ENCODE measurements around the gene NFKBIB. TPM values are rescaled to one million over a fixed set of nuclear protein-coding genes. Genes with fewer than 3 reads are reported as not detected.
"Not testable (repeated sequence)": the region's sequence is repeated elsewhere in the genome, so short reads cannot be mapped to it uniquely, and the experiment has no call there.

The NFKBIB gene
- total RNA-seq, 1 donor from 2014 or later, result 8.3 TPM

DNA sequence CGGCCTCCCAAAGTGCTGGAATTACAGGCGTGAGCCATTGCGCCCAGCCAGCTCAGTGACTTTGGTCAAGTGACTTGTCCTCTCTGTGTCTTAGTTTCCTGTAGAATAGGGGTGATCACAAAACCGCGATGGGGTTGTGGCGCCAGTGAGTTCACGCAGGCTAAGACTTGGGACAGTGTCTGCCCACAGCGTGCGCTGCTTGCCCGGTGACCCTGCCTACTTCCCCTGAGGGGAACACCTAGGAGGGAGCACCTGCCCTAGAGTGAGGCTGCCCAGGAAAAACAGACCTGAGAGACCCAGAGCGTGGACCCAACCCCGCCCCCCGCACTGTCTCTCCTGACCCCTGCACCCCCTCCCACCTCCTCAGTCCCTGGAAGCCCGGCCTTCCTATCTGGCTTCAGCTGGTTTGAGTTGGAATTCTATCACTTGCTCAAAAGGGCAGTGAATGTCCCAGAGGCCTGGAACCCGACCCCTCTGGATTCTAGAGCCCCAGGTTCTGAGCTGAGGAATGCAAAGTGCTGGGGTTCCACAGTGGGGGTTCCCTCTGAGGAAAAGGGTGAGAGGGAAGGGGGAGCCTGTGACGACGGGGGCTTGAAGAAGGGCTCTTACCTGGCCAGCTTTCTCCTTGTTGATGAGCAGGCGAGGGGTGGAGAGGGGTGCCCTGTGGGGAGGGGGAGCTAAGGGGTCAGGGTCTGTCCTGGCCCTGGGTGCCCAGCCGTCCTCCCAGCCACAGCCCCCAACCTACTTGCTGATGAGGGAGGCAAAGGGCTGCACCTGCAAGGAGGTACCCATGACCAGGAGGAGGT lies 19.5 kb upstream of the NFKBIB start:
- Mint-ChIP-seq H3K4me1 (peaks cover 8% of the 10 kb centered on the region), H3K9me3 (no peaks in the 10 kb centered on the region), H3K27me3 (ENCODE audit: insufficient read depth, low read depth) (peaks cover 8% of the 10 kb centered on the region), H3K27ac (no peak overlapping the region), H3K36me3 (no peaks in the 10 kb centered on the region), H3K4me3 (peak overlapping the region; percentile 21)
- Histone ChIP-seq H3F3A (ENCODE audit: low read depth) (no peaks in the 10 kb centered on the region), H2AFZ (replicated peaks) (no peak overlapping the region), H3K4me3 (no peak overlapping the region), H3K9me3 (ENCODE audit: low read depth) (no peaks in the 10 kb centered on the region), H3K27me3 (no peaks in the 10 kb centered on the region), H3K36me3 (no peaks in the 10 kb centered on the region), H3K4me2 (no peak overlapping the region), H3K27ac (no peak overlapping the region), H3K4me1 (peaks cover 8% of the 10 kb centered on the region), H3K9ac (no peak overlapping the region), H3K79me2 (ENCODE audit: low read depth) (no peaks in the 10 kb centered on the region), H4K20me1 (ENCODE audit: low read depth) (no peaks in the 10 kb centered on the region)
- TF ChIP-seq EZH2phosphoT487 (IDR thresholded peaks at IDR 0.05) (no peak), EZH2 (IDR thresholded peaks at IDR 0.05) (no peak)
- TF ChIP-seq, protein P1, sequence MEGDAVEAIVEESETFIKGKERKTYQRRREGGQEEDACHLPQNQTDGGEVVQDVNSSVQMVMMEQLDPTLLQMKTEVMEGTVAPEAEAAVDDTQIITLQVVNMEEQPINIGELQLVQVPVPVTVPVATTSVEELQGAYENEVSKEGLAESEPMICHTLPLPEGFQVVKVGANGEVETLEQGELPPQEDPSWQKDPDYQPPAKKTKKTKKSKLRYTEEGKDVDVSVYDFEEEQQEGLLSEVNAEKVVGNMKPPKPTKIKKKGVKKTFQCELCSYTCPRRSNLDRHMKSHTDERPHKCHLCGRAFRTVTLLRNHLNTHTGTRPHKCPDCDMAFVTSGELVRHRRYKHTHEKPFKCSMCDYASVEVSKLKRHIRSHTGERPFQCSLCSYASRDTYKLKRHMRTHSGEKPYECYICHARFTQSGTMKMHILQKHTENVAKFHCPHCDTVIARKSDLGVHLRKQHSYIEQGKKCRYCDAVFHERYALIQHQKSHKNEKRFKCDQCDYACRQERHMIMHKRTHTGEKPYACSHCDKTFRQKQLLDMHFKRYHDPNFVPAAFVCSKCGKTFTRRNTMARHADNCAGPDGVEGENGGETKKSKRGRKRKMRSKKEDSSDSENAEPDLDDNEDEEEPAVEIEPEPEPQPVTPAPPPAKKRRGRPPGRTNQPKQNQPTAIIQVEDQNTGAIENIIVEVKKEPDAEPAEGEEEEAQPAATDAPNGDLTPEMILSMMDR (IDR thresholded peaks at IDR 0.05), result no peak
- DNase-seq (ENCODE audit: low spot score), result peak; percentile 31

DNA sequence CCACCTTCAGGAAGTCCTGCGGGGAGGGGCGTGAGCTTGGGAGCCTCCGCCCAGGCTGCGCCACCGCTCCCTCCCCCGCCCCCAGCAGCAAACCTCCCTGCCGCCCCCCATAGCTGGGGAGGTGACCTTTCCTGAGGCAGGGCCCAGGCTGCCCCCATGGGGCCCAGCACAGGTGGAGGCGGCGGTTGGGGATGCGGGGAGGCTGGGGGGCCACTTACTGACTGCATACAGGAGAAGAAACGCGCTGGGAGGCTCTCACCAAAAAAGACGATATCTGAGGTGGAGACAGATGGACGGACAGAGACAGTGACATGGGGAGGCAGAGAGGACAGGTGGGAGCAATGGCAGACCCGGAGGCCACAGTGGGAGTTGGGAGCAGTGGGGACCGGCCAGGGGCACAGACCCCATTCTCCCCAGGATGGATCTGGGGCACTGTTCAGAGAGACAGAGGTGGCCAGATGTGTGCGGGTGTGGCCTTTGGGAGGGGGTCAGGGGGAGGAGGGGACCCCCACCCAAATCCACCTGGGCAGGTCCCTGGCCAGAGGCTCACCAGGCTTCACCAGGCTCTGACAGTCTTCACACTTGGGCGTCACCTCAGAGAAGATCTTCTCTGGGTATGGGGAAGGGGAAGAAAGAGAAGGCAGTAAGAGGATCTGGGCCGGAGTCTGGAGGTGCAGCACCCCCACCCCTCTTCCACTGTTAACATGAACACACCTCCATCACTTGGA lies 18.7 kb upstream of the NFKBIB start:
- Histone ChIP-seq H3K27ac (no peak overlapping the region), H3K4me1 (peaks cover 8% of the 10 kb centered on the region), H2AFZ (replicated peaks) (no peak overlapping the region), H3K79me2 (ENCODE audit: low read depth) (no peaks in the 10 kb centered on the region), H3K36me3 (no peaks in the 10 kb centered on the region), H3F3A (ENCODE audit: low read depth) (peaks cover 3% of the 10 kb centered on the region), H3K27me3 (no peaks in the 10 kb centered on the region), H3K9me3 (ENCODE audit: low read depth) (no peaks in the 10 kb centered on the region), H3K4me3 (no peak overlapping the region), H3K9ac (no peak overlapping the region), H4K20me1 (ENCODE audit: low read depth) (no peaks in the 10 kb centered on the region), H3K4me2 (no peak overlapping the region)
- H3K27ac Mint-ChIP-seq, result peak overlapping the region; percentile 50
- H3K9me3 Mint-ChIP-seq, result no peaks in the 10 kb centered on the region
- DNase-seq (ENCODE audit: low spot score), result no peak
- TF ChIP-seq, protein P1 (IDR thresholded peaks at IDR 0.05), result no peak
- TF ChIP-seq EZH2 (IDR thresholded peaks at IDR 0.05), result no peak
- TF ChIP-seq EZH2phosphoT487 (IDR thresholded peaks at IDR 0.05), result no peak
- peaks cover 8% of the 10 kb centered on the region for H3K4me1 Mint-ChIP-seq
- H3K4me3 Mint-ChIP-seq, result no peak overlapping the region
- H3K36me3 Mint-ChIP-seq, result no peaks in the 10 kb centered on the region
- H3K27me3 Mint-ChIP-seq (ENCODE audit: insufficient read depth, low read depth), result peaks cover 8% of the 10 kb centered on the region

DNA sequence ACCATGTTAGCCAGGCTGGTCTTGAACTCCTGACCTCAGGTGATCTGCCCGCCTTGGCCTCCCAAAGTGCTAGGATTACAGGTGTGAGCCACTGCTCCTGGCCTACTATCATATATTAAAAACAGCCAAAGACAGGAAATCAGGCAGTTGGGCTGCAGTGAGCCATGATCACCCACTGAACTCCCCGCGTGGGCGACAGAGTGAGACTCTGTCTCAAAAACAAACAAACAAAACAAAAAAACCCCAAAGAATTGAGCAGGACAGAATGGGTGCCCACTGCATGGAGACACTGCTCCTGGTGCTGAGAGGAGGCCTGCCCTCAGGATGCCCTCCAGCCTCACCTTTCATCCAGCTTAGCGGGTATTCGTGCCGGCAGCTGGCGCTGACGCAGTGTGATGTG lies 16.5 kb upstream of the NFKBIB start:
- Mint-ChIP-seq H3K27ac (peak overlapping the region; percentile 33), H3K4me3 (no peak overlapping the region), H3K9me3 (no peaks in the 10 kb centered on the region), H3K27me3 (ENCODE audit: insufficient read depth, low read depth) (peaks cover 8% of the 10 kb centered on the region), H3K4me1 (no peaks in the 10 kb centered on the region), H3K36me3 (no peaks in the 10 kb centered on the region)
- no peaks in the 10 kb centered on the region for H3K9me3 ChIP-seq (ENCODE audit: low read depth)
- no peak overlapping the region for H3K27ac ChIP-seq
- H4K20me1 ChIP-seq (ENCODE audit: low read depth), result no peaks in the 10 kb centered on the region
- DNase-seq (ENCODE audit: low spot score), result no peak
- no peaks in the 10 kb centered on the region for H3K27me3 ChIP-seq
- H3K9ac ChIP-seq, result no peak overlapping the region
- no peaks in the 10 kb centered on the region for H3K36me3 ChIP-seq
- TF ChIP-seq, protein P1 (IDR thresholded peaks at IDR 0.05), result no peak
- H3K4me1 ChIP-seq, result no peaks in the 10 kb centered on the region
- H3K4me2 ChIP-seq, result no peak overlapping the region
- no peak overlapping the region for H3K4me3 ChIP-seq
- H3F3A ChIP-seq (ENCODE audit: low read depth), result peaks cover 4% of the 10 kb centered on the region
- no peaks in the 10 kb centered on the region for H3K79me2 ChIP-seq (ENCODE audit: low read depth)
- H2AFZ ChIP-seq (replicated peaks), result no peak overlapping the region

DNA sequence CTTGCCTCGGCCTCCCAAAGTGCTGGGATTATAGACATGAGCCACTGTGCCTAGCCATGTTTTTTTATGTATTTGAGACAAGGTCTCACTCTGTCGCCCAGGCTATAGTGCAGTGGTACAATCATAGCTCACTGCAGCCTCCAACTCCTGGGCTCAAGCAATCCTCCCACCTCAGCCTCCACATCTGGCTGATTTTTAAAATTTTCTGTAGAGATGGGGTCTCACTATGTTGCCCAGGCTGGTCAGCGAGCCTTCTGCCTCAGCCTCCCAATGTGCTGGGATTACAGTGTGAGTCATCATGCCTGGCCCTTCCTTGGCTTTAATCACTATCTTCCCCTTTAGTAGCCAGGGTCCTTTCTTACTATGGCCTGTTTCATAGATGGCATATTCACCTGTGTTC lies 15.1 kb upstream of the NFKBIB start:
- H3K4me1 ChIP-seq; H3K36me3 ChIP-seq; H4K20me1 ChIP-seq (ENCODE audit: low read depth); H3K27ac Mint-ChIP-seq; H3K9ac ChIP-seq; H3K79me2 ChIP-seq (ENCODE audit: low read depth); H3K27ac ChIP-seq; H3K36me3 Mint-ChIP-seq; H3K27me3 Mint-ChIP-seq (ENCODE audit: insufficient read depth, low read depth); H3K9me3 ChIP-seq (ENCODE audit: low read depth); H3K4me3 Mint-ChIP-seq; H3K9me3 Mint-ChIP-seq; DNase-seq (ENCODE audit: low spot score); H3K4me3 ChIP-seq; H3K4me1 Mint-ChIP-seq; H3K4me2 ChIP-seq; H3F3A ChIP-seq (ENCODE audit: low read depth); H2AFZ ChIP-seq (replicated peaks); H3K27me3 ChIP-seq: not testable (repeated sequence)

Measured in neural progenitor cell (in vitro differentiated cells).